D721Med (cell line): ENCODE data around the gene CNOT4.
"Not testable (repeated sequence)": the region's sequence is repeated elsewhere in the genome, so short reads cannot be mapped to it uniquely, and the experiment has no call there.

Source experiments
- DNase-seq: peaks from one replicate; pipeline ENCODE4 v3.0.0; 2011; ENCODE audit warnings: low spot score; ENCODE audit not compliant: insufficient read length
- FAIRE-seq: peaks from 2 replicates; lab custom pipeline; 2011; peaks lifted over from hg19 to GRCh38; lab: Jason Lieb, UNC
- CTCF ChIP-seq: IDR thresholded peaks from 2 replicates; pipeline ENCODE4 v1.5.1; 2012; ENCODE audit warnings: mild to moderate bottlenecking, control low read depth; ENCODE audit not compliant: insufficient read depth; ENCODE audit errors: missing control alignments

Gene CNOT4

DNA sequence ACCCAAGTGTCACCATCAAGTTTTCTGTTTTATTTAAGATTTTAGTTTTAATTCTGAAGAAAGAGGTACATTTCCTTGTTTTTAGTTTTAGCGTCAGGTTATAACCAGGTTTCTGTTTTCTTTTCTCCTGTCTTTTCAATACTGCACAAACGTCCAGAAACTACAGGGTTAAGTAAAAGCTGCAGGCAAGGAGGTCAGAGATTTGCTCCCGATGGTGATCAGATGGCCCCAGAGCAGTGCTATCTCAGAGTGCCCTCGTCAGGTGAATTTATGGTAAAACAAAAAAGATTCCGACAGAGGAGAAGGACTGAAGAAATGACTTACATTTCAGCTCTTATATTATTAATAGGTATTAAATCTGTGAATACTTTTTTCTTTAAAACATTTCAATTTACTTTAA lies 148.1 kb downstream of the CNOT4 start:
- DNase-seq = no peak

DNA sequence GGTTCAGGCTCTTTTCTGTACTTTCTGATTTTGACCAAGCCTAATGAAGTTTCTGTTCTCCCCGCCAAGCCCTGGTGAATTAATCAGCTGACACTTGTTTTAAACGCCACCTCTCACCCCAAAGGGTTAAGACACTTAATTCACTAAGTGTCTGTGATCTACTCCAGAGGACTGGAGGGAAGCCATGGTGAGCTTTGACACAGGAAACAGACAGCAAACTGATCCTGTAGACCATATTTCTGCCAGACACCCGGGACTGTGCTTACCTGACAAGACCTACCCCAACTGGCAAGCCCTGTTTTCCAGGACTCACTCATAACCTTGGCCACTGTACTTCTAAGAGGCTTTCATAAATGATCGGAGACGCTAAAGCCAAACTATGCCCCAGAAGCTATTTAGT lies 150.3 kb downstream of the CNOT4 start:
- no peak for DNase-seq
- no peak for FAIRE-seq
- TF ChIP-seq CTCF = no peak

More for the DNA sequence above, 148.1 kb downstream of the CNOT4 start:
- peak; percentile 38 for TF ChIP-seq CTCF
- FAIRE-seq = no peak

DNA sequence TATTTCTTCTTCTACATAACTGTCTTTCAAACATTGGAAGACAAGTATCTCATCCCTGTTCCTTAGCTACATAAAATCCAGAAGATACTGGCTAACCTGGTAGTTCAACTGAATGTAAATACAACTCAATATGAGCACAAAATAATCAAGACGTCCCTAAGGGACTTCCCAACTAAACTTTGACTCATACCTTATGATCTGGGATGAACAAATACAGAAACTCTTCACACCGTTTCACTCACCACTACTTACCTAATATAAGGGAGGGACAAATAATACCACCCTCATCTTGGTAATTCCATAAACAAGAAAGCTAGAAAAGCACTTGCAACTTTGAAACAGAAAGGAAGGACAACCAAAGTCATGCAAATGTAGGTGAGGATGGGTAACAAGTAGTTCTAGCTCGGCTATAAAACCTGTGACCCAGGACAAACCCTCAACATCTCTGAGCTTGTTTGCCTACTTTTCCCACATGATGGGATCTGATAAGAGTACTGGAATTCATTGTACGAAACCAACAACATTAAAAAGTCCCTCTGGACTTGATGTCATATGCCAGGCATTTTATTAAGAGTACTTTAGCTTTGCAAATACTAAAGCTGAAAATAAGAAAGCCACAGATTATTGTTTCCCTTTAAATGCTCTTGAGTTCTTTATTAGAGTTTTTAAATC lies 154.4 kb downstream of the CNOT4 start:
- no peak for FAIRE-seq
- no peak for TF ChIP-seq CTCF
- no peak for DNase-seq

- DNase-seq = no peak
- FAIRE-seq = no peak
- TF ChIP-seq CTCF = no peak
Measured at GRCh38 chr7:135353832-135354231, 156.1 kb downstream of the CNOT4 start.

DNA sequence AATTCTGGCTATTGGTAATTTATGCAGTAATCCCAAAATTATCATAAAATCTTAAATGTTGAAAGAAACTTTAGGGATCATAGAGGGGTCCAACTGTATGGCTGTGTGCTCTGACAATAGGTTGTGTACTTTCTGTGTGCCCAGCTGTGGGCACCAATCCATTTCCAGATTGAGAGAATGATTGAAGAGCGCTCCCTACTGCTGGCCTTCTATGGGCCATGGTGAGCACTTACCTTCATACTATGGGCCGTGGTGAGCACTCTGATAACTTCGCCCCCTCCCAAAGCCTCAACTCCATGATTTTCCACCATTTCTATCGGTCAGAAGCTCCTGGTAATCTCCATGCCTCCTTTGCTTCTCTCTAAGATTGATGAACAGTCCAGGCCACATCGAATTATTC lies 157.6 kb downstream of the CNOT4 start:
- DNase-seq (no peak), FAIRE-seq (no peak)
- TF ChIP-seq CTCF = no peak

- not testable (repeated sequence) for FAIRE-seq, DNase-seq
Measured at GRCh38 chr7:135351070-135351469, 158.8 kb downstream of the CNOT4 start.

DNA sequence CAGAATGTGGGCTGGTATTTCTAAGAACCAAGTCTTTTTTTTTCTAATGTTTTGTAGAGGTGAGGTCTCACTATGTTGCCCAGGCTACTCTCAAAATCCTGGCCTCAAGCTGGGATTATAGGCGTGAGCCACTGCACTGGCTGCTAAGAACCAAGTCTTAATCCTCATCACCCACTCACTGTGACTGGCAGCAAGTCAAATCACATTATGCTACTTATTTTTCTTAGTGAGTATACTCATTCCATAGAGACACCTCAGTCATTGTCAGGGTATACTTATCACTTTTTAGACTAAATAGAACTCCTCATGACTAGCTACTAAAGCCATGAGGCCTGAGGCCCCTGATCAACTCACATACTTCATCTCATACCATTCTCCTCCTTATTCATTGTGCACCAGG lies 160.2 kb downstream of the CNOT4 start:
- FAIRE-seq (no peak), DNase-seq (no peak)
- no peak for TF ChIP-seq CTCF
